Fibroblast of lung (primary cell): ENCODE results near the gene FAAP20.

Experiments
- EZH2 ChIP-seq: IDR thresholded peaks from 2 replicates; pipeline ENCODE4 v1.5.1; 2012; ENCODE audit warnings: low read length, control low read depth, mild to moderate bottlenecking; ENCODE audit errors: missing control alignments
- TF ChIP-seq, protein P1 (sequence below), 2 donors: IDR thresholded peaks in 1 of 2; conservative IDR thresholded peaks in 1 of 2; 1 replicate in 1 of 2; 2 replicates in 1 of 2; pipeline ENCODE4 v1.5.1; 2011 to 2012; ENCODE audit warnings: low read length in 2 of 2, control low read depth in 1 of 2, inconsistent platforms in 1 of 2, low read depth in 1 of 2, mild to moderate bottlenecking in 1 of 2

GRCh38 chr1:2232916-2233438 is 38.4 kb upstream of the FAAP20 start:
- no peak for TF ChIP-seq EZH2
- TF ChIP-seq, protein P1, sequence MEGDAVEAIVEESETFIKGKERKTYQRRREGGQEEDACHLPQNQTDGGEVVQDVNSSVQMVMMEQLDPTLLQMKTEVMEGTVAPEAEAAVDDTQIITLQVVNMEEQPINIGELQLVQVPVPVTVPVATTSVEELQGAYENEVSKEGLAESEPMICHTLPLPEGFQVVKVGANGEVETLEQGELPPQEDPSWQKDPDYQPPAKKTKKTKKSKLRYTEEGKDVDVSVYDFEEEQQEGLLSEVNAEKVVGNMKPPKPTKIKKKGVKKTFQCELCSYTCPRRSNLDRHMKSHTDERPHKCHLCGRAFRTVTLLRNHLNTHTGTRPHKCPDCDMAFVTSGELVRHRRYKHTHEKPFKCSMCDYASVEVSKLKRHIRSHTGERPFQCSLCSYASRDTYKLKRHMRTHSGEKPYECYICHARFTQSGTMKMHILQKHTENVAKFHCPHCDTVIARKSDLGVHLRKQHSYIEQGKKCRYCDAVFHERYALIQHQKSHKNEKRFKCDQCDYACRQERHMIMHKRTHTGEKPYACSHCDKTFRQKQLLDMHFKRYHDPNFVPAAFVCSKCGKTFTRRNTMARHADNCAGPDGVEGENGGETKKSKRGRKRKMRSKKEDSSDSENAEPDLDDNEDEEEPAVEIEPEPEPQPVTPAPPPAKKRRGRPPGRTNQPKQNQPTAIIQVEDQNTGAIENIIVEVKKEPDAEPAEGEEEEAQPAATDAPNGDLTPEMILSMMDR (conservative IDR thresholded peaks at IDR 0.05 in 1 of 2, IDR thresholded peaks at IDR 0.05 in 1 of 2; ENCODE audit: low read depth in 1 of 2, low read length in 2 of 2) = no peak
